Stimulated activated CD4-positive, alpha-beta T cell treated with anti-CD3 and anti-CD28 coated beads, TNF-alpha, amount 100 ng/mL, for 48 hours (primary cell): ENCODE measurements around the gene CDH22.

Experiments used
- DNase-seq, 3 donors: peaks; one replicate each; pipeline ENCODE4 v3.0.0-alpha.2; 2020; ENCODE audit warnings: low read depth in 3 of 3

CDH22 gene

DNA sequence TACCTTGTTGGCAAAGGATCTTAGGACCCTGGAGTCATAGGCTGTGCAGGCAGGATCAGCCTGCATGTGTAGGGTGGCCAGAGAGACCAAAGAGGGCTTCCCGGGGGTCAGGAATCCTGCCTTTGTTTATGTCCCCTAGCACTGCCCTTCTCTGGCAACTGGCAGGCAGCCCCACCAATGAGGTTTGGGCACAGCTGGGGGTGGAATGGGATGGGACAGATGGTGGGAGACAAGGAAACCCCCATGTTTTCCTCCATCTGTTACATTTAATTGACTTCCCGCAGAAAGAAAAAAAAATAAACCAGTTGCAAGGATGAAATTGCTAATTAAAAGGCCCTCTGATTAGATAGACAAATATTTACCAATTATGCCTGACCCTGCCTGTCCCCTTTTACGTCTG, 162.6 kb downstream of the CDH22 start:
- DNase-seq, result no peak

DNA sequence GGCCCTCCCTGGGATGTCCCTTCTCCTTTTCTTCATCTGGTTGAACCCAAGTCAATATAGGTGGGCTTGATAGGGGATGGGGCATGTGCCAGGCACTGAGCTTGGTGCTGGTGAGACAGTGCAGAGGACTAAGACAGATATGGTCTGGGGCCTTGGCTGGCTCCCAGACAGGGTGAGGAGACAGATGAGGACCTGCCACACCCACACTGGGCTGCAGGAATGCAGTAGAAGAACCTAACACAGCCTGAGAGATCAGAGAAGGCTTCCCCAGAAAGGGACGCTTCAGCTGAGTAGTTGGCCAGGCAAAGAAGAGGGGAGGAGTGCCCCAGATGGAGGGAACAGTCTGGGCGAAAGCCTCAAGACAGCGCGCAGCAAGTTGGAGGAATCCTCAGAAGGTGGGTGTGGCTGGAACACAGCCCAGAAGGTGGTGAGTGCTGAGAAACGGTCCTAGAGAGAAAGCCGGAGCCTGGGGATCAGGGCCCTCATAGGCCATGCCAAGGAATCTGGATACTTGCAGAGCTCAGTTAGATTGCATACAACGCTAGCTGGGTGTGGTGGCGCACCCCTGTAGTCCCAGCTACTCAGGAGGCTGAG, 163.8 kb downstream of the CDH22 start:
- no peak for DNase-seq

DNA sequence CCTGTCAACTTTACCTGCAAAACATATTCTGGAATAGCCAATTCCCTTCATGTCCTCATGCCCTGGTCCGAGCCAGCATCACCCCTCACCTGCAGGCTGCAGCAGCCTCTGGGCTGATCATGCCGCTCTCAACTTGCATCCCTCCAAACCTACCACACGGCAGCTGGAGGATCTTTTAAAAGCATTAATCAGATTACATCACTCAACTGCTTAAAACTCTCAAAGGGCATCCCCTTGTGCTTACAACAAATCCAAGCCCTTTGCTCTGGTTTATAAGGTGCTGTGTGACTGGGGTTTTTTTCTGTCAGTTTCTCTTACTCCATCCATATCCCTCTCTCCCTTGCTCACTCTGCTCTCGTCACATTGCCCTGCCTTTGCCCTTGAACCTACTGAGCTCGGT, 166.2 kb downstream of the CDH22 start:
- no peak for DNase-seq

GRCh38 chr20:46139908-46140482, 168.3 kb downstream of the CDH22 start:
- no peak for DNase-seq

DNA sequence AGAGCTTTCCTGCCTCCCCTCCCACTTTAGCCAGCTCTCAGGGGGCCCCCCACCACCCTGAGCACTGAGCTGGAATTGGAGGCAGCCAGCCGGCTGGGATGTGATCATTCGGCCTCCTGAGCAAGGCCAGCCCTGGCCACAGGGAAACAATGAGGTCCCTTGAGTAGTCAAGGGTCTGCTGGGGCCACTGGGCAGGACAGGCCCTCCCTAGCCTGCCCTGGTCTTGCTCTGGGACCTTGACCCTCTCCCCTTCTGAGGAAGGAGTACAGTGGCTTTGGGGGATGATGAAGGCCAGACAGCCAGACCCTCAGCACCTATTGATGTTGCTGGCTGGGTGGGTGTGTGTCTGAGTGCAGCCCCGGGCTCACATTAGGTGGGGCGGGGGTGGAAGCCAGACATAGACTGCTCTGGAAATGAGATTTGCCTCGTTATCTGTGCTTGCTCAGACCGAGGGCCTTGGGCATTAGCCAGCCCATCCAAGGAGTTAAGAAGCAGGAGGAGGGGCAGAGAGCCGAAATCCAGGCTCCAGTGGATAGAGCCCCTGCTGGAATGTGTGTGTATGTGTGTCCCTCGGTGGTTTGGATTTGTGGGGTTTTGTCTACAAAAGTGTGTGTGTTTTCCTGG, 168.9 kb downstream of the CDH22 start:
- DNase-seq, result no peak

DNA sequence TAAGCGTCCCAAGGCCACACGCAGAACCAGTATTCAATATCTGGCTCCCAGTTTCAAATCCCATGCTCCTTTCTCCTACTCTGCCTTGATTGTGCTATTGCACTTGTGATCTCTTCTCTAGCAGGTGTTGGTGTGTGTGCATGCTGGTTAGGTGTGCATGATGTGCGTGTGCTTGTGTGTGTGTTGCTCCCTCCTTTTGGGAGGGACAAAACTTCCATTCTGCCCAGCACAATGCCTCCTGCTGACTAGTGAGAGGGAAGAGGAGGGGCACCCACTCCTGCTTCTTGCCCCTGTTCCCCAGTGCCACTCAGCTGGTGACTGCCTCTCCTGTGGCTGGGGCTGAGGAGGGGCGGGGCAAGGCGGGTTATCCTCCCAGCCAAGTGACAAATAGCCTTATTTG, 170.5 kb downstream of the CDH22 start:
- no peak for DNase-seq

GRCh38 chr20:46135856-46136633, 172.3 kb downstream of the CDH22 start:
- no peak for DNase-seq

GRCh38 chr20:46134716-46135115, 173.6 kb downstream of the CDH22 start:
- no peak for DNase-seq

- no peak for DNase-seq
These were observed 174.2 kb downstream of the CDH22 start for GRCh38 chr20:46133886-46134654.

DNA sequence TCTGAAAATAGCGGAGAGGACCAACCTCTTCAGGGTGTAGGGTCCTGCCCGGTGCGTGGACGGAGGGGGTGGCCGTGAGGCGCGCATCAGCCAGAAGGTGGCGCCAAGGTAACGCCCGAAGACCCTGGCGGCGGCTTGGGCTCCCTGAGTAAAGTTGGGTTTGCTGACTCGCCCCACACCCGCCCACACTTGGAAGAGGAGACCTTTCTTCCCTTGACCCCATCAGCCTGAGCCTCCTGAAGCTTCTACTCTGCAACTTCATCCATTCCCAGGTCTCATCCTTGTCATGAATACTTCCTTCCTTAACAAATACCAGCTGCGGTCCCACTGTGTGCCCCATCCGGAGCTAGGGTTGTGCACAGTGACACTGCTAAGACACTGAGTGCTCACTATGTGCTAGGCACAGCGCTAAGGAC, 175.6 kb downstream of the CDH22 start:
- peak; percentile 29 to 56 (median 33) for DNase-seq

GRCh38 chr20:46131396-46131795, 176.9 kb downstream of the CDH22 start:
- no peak for DNase-seq

DNA sequence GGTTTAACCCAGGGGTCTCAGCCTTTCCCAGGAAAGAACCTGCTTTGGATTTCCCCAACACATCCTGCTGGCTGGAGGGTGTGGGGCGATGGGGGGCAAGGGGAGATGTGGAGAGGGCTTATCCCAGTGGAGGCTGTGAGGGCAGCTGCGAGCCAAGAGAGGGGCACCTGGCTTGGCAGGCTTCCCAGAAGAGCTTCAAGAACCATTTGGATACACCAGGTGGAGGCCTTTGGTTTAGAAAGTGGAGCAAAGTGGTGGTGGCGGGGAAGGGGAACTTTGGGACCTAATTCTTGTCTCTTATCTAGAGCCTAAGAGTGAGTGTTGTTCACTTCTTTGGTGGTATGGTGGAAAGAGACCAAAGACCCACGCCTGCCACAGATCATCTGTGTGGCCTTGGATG, 177.8 kb downstream of the CDH22 start:
- DNase-seq, result no peak

- no peak for DNase-seq
These were observed 178.3 kb downstream of the CDH22 start for GRCh38 chr20:46129955-46130481.

GRCh38 chr20:46128310-46129151, 179.8 kb downstream of the CDH22 start:
- DNase-seq, result no peak

- no peak for DNase-seq
These were observed 180.8 kb downstream of the CDH22 start for GRCh38 chr20:46127396-46128010.

- no peak for DNase-seq
These were observed 181.8 kb downstream of the CDH22 start for GRCh38 chr20:46126440-46127056.
